Measurements from ENCODE around the gene HBQ1.
"Not testable (repeated sequence)": the region's sequence is repeated elsewhere in the genome, so short reads cannot be mapped to it uniquely, and the experiment has no call there.

DNA sequence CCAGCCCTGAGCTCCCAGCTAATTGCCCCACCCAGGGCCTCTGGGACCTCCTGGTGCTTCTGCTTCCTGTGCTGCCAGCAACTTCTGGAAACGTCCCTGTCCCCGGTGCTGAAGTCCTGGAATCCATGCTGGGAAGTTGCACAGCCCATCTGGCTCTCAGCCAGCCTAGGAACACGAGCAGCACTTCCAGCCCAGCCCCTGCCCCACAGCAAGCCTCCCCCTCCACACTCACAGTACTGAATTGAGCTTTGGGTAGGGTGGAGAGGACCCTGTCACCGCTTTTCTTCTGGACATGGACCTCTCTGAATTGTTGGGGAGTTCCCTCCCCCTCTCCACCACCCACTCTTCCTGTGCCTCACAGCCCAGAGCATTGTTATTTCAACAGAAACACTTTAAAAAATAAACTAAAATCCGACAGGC, 10.2 kb upstream of the HBQ1 start:
- not testable (repeated sequence) for TF ChIP-seq POLR2AphosphoS5 (IDR thresholded peaks at IDR 0.05; ENCODE audit: low read depth, low read length); YY1 (IDR thresholded peaks at IDR 0.05; ENCODE audit: extremely low read depth, insufficient replicate concordance, low read depth, low read length); EZH2phosphoT487 (IDR thresholded peaks at IDR 0.05; ENCODE audit: borderline replicate concordance); SRF (IDR thresholded peaks at IDR 0.05; ENCODE audit: low read depth); POLR2A (IDR thresholded peaks at IDR 0.05; ENCODE audit: borderline replicate concordance, extremely low read depth, insufficient read depth, insufficient read length); TCF7L2 (IDR thresholded peaks at IDR 0.05; ENCODE audit: borderline replicate concordance, extremely low read depth, insufficient read depth, insufficient read length); EZH2 (IDR thresholded peaks at IDR 0.05); CEBPB (IDR thresholded peaks at IDR 0.05; ENCODE audit: low read depth)
- TF ChIP-seq, protein P1, sequence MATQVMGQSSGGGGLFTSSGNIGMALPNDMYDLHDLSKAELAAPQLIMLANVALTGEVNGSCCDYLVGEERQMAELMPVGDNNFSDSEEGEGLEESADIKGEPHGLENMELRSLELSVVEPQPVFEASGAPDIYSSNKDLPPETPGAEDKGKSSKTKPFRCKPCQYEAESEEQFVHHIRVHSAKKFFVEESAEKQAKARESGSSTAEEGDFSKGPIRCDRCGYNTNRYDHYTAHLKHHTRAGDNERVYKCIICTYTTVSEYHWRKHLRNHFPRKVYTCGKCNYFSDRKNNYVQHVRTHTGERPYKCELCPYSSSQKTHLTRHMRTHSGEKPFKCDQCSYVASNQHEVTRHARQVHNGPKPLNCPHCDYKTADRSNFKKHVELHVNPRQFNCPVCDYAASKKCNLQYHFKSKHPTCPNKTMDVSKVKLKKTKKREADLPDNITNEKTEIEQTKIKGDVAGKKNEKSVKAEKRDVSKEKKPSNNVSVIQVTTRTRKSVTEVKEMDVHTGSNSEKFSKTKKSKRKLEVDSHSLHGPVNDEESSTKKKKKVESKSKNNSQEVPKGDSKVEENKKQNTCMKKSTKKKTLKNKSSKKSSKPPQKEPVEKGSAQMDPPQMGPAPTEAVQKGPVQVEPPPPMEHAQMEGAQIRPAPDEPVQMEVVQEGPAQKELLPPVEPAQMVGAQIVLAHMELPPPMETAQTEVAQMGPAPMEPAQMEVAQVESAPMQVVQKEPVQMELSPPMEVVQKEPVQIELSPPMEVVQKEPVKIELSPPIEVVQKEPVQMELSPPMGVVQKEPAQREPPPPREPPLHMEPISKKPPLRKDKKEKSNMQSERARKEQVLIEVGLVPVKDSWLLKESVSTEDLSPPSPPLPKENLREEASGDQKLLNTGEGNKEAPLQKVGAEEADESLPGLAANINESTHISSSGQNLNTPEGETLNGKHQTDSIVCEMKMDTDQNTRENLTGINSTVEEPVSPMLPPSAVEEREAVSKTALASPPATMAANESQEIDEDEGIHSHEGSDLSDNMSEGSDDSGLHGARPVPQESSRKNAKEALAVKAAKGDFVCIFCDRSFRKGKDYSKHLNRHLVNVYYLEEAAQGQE (IDR thresholded peaks at IDR 0.05; ENCODE audit: low read depth): peak; percentile 63
- TF ChIP-seq, protein P2, sequence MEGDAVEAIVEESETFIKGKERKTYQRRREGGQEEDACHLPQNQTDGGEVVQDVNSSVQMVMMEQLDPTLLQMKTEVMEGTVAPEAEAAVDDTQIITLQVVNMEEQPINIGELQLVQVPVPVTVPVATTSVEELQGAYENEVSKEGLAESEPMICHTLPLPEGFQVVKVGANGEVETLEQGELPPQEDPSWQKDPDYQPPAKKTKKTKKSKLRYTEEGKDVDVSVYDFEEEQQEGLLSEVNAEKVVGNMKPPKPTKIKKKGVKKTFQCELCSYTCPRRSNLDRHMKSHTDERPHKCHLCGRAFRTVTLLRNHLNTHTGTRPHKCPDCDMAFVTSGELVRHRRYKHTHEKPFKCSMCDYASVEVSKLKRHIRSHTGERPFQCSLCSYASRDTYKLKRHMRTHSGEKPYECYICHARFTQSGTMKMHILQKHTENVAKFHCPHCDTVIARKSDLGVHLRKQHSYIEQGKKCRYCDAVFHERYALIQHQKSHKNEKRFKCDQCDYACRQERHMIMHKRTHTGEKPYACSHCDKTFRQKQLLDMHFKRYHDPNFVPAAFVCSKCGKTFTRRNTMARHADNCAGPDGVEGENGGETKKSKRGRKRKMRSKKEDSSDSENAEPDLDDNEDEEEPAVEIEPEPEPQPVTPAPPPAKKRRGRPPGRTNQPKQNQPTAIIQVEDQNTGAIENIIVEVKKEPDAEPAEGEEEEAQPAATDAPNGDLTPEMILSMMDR (IDR thresholded peaks at IDR 0.05 in 2 of 3, conservative IDR thresholded peaks at IDR 0.05 in 1 of 3; ENCODE audit: borderline replicate concordance in 1 of 3, insufficient read depth in 1 of 3, low read depth in 2 of 3, low read length in 2 of 3): not testable (repeated sequence)
- TF ChIP-seq, protein P3, sequence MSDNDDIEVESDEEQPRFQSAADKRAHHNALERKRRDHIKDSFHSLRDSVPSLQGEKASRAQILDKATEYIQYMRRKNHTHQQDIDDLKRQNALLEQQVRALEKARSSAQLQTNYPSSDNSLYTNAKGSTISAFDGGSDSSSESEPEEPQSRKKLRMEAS (IDR thresholded peaks at IDR 0.05): not testable (repeated sequence)
- TF ChIP-seq, protein P4, sequence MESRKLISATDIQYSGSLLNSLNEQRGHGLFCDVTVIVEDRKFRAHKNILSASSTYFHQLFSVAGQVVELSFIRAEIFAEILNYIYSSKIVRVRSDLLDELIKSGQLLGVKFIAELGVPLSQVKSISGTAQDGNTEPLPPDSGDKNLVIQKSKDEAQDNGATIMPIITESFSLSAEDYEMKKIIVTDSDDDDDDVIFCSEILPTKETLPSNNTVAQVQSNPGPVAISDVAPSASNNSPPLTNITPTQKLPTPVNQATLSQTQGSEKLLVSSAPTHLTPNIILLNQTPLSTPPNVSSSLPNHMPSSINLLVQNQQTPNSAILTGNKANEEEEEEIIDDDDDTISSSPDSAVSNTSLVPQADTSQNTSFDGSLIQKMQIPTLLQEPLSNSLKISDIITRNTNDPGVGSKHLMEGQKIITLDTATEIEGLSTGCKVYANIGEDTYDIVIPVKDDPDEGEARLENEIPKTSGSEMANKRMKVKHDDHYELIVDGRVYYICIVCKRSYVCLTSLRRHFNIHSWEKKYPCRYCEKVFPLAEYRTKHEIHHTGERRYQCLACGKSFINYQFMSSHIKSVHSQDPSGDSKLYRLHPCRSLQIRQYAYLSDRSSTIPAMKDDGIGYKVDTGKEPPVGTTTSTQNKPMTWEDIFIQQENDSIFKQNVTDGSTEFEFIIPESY (IDR thresholded peaks at IDR 0.05; ENCODE audit: extremely low read depth, insufficient replicate concordance, low read length): not testable (repeated sequence)
- TF ChIP-seq, protein P5, sequence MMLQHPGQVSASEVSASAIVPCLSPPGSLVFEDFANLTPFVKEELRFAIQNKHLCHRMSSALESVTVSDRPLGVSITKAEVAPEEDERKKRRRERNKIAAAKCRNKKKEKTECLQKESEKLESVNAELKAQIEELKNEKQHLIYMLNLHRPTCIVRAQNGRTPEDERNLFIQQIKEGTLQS (IDR thresholded peaks at IDR 0.05): not testable (repeated sequence)

Measured in HCT116 (cell line).